HepG2 (cell line): ENCODE measurements around the gene KCNT2.

Experiments
- CREB1 ChIP-seq, 2 experiments: fragments of 450-650 bp in 1 of 2; IDR thresholded peaks; 2 replicates each; pipeline ENCODE4 v1.6.1; 2016 to 2017; ENCODE audit warnings: control low read depth in 1 of 2, mild to moderate bottlenecking in 1 of 2, missing compliant biosample characterization in 1 of 2, missing genetic modification characterization in 1 of 2
- CTCF ChIP-seq: sonication (generic); formaldehyde crosslinking; IDR thresholded peaks from 2 replicates; pipeline ENCODE4 v1.5.0; 2020; ENCODE audit warnings: mild to moderate bottlenecking, missing genetic modification reagents, moderate library complexity
- ETS1 ChIP-seq: sonication (generic); formaldehyde crosslinking; IDR thresholded peaks from 2 replicates; pipeline ENCODE4 v1.4.0; 2020; ENCODE audit warnings: missing genetic modification reagents
- NBN ChIP-seq: fragments of 450-650 bp; conservative IDR thresholded peaks from 2 replicates; pipeline ENCODE4 v1.6.1; 2017
- NONO ChIP-seq, 2 experiments: fragments of 450-650 bp in 1 of 2; sonication (generic) in 1 of 2; formaldehyde crosslinking in 1 of 2; IDR thresholded peaks in 1 of 2; conservative IDR thresholded peaks in 1 of 2; 2 replicates each; pipeline versions ENCODE4 v1.6.1 to v1.8.0; 2017 to 2022; ENCODE audit warnings: mild to moderate bottlenecking in 1 of 2, missing genetic modification reagents in 1 of 2, moderate library complexity in 1 of 2
- PHF8 ChIP-seq: sonication (generic); formaldehyde crosslinking; IDR thresholded peaks from 2 replicates; pipeline ENCODE4 v1.5.0; 2020; ENCODE audit warnings: missing genetic modification reagents
- POLR2AphosphoS5 ChIP-seq: IDR thresholded peaks from 2 replicates; pipeline ENCODE4 v1.6.1; 2012; ENCODE audit warnings: low read depth, low read length
- RBAK ChIP-seq: sonication (generic); formaldehyde crosslinking; IDR thresholded peaks from 2 replicates; pipeline ENCODE4 v1.5.1; 2020; ENCODE audit warnings: mild to moderate bottlenecking, missing genetic modification reagents
- SMC3 ChIP-seq: IDR thresholded peaks from 2 replicates; pipeline ENCODE4 v1.6.1; 2011; ENCODE audit warnings: low read length, improper control_type of control experiment
- TAF1 ChIP-seq: sonication (generic); formaldehyde crosslinking; IDR thresholded peaks from 2 replicates; pipeline ENCODE4 v1.4.0; 2020; ENCODE audit warnings: missing genetic modification reagents
- ZNF124 ChIP-seq: sonication (generic); formaldehyde crosslinking; IDR thresholded peaks from 2 replicates; pipeline ENCODE4 v1.4.0; 2020; ENCODE audit warnings: missing genetic modification reagents
- ZNF564 ChIP-seq: sonication (generic); formaldehyde crosslinking; IDR thresholded peaks from 2 replicates; pipeline ENCODE4 v1.8.1; 2023; ENCODE audit warnings: mild to moderate bottlenecking, missing genetic modification reagents
- ZNF619 ChIP-seq: sonication (generic); formaldehyde crosslinking; IDR thresholded peaks from 2 replicates; pipeline ENCODE4 v1.4.0; 2020; ENCODE audit warnings: mild to moderate bottlenecking, missing genetic modification reagents
- ZNF839 ChIP-seq: sonication (generic); formaldehyde crosslinking; IDR thresholded peaks from 2 replicates; pipeline ENCODE4 v1.4.0; 2020; ENCODE audit warnings: missing genetic modification reagents, mild to moderate bottlenecking, borderline replicate concordance

GRCh38 chr1:196196486-196196885, 411.8 kb downstream of the KCNT2 start:
- TF ChIP-seq POLR2AphosphoS5 = no peak
- TF ChIP-seq CTCF (CRISPR knock-in tag) = no peak
- TF ChIP-seq ZNF124 = no peak
- TF ChIP-seq NONO (IDR thresholded peaks at IDR 0.05) = no peak
- no peak for TF ChIP-seq NONO (CRISPR knock-in tag; conservative IDR thresholded peaks at IDR 0.05)
- no peak for TF ChIP-seq ETS1
- no peak for TF ChIP-seq NBN
- TF ChIP-seq RBAK (CRISPR knock-in tag) = no peak
- no peak for TF ChIP-seq ZNF619 (CRISPR knock-in tag)
- no peak for TF ChIP-seq PHF8 (CRISPR knock-in tag)
- TF ChIP-seq ZNF564 = no peak
- no peak for TF ChIP-seq TAF1
- no peak for TF ChIP-seq ZNF839 (CRISPR knock-in tag)
- no peak for TF ChIP-seq SMC3
- TF ChIP-seq CREB1 (IDR thresholded peaks at IDR 0.05) = no peak
- no peak for TF ChIP-seq CREB1 (CRISPR knock-in tag; IDR thresholded peaks at IDR 0.05)
